GM12878 (cell line): ENCODE data around the gene PERP. TPM values are rescaled to one million over a fixed set of nuclear protein-coding genes. Genes with fewer than 3 reads are reported as not detected.

Source experiments
- ATAC-seq: fragments of 200-7000 bp; cut with Tn5 transposase; 3 replicates; pipeline ENCODE4 v1.9.1; 2020; ENCODE audit warnings: mild to moderate bottlenecking, moderate library complexity
- BruUV-seq: library from RNA; stranded (reverse); fragments of 400-500 nt; replicated peaks from 2 replicates; lab custom pipeline; 2021; lab: Mats Ljungman, UMichigan
- CTCF ChIA-PET: fragments of 300-600 bp; sonication (Branson Sonifier 250); formaldehyde crosslinking; extraction: SDS; loops from one replicate; lab custom pipeline; 2021; ENCODE audit warnings: inconsistent platforms; lab: Yijun Ruan, JAX
- POLR2A ChIA-PET: fragments of 350-600 bp; formaldehyde crosslinking; extraction: SDS; loops from one replicate; lab custom pipeline; 2021; ENCODE audit warnings: inconsistent platforms; lab: Charles Lee
- RAD21 ChIA-PET: fragments of 300-600 bp; sonication (Branson Sonifier 250); formaldehyde crosslinking; loops from one replicate; lab custom pipeline; 2023; ENCODE audit warnings: antibody characterized with exemption; ENCODE audit not compliant: unreplicated experiment; lab: Charles Lee
- SMC1A ChIA-PET: fragments of 300-600 bp; sonication (Branson Sonifier 250); formaldehyde crosslinking; loops from one replicate; lab custom pipeline; 2023; ENCODE audit not compliant: unreplicated experiment, uncharacterized antibody; lab: Charles Lee
- DNase-seq: peaks from one replicate; pipeline ENCODE4 v3.0.0-alpha.2; 2011; ENCODE audit warnings: low read depth, low spot score
- FAIRE-seq: peaks from 3 replicates; lab custom pipeline; 2011; peaks lifted over from hg19 to GRCh38; lab: Jason Lieb, UNC
- H2AFZ ChIP-seq: 2 replicates; pipeline ENCODE4 v1.6.0; 2011; ENCODE audit warnings: low read depth, low read length, control low read depth; ENCODE audit not compliant: control insufficient read depth
- H3K27ac ChIP-seq: 2 replicates; pipeline ENCODE4 v1.5.1; 2011; ENCODE audit warnings: control low read depth; ENCODE audit not compliant: control insufficient read depth, insufficient read depth
- H3K27me3 ChIP-seq, 2 experiments: replicated peaks in 1 of 2; 2 replicates each; pipeline versions ENCODE4 v1.6.0 to v1.6.1; 2011; ENCODE audit warnings: low read length in 1 of 2; ENCODE audit not compliant: control insufficient read depth in 2 of 2, insufficient read depth in 2 of 2
- H3K36me3 ChIP-seq, 2 experiments: 2 replicates each; pipeline ENCODE4 v1.5.1; 2011; ENCODE audit warnings: low read length in 1 of 2; ENCODE audit not compliant: control insufficient read depth in 2 of 2, insufficient read depth in 2 of 2
- H3K4me1 ChIP-seq: 2 replicates; pipeline ENCODE4 v1.6.1; 2011; ENCODE audit warnings: mild to moderate bottlenecking, low read length, moderate library complexity, mixed read lengths; ENCODE audit not compliant: control insufficient read depth, insufficient read depth
- H3K4me2 ChIP-seq: 2 replicates; pipeline ENCODE4 v1.6.0; 2011; ENCODE audit warnings: control low read depth; ENCODE audit not compliant: control insufficient read depth, insufficient read depth
- H3K4me3 ChIP-seq: fragments of 200-600 bp; sonication (generic); 2 replicates; pipeline ENCODE4 v1.5.1; 2016
- H3K79me2 ChIP-seq: 2 replicates; pipeline ENCODE4 v1.6.0; 2011; ENCODE audit warnings: low read length; ENCODE audit not compliant: control insufficient read depth, insufficient read depth
- H3K9ac ChIP-seq: 2 replicates; pipeline ENCODE4 v1.8.0; 2011; ENCODE audit warnings: low read length, control low read depth, mixed read lengths; ENCODE audit not compliant: control insufficient read depth, insufficient read depth
- H3K9me3 ChIP-seq: replicated peaks from 3 replicates; pipeline ENCODE4 v1.5.1; 2011; ENCODE audit warnings: mild to moderate bottlenecking, low read length; ENCODE audit not compliant: control insufficient read depth, insufficient read depth
- H4K20me1 ChIP-seq: 2 replicates; pipeline ENCODE4 v1.6.0; 2011; ENCODE audit not compliant: control insufficient read depth, insufficient read depth
- RAD51 ChIP-seq: fragments of 450-650 bp; IDR thresholded peaks from 2 replicates; pipeline ENCODE4 v1.6.1; 2016; ENCODE audit warnings: moderate library complexity, mild to moderate bottlenecking, inconsistent platforms
- SMC3 ChIP-seq: IDR thresholded peaks from 2 replicates; pipeline ENCODE4 v1.6.1; 2011; ENCODE audit warnings: low read length, improper control_type of control experiment, borderline replicate concordance
- SREBF1 ChIP-seq: IDR thresholded peaks from 2 replicates; pipeline ENCODE4 v1.6.1; 2012; ENCODE audit warnings: mild to moderate bottlenecking, low read length
- ZNF24 ChIP-seq: fragments of 450-650 bp; IDR thresholded peaks from 2 replicates; pipeline ENCODE4 v1.6.1; 2017; ENCODE audit warnings: antibody characterized with exemption, mild to moderate bottlenecking
- ZZZ3 ChIP-seq: IDR thresholded peaks from 2 replicates; pipeline ENCODE4 v1.6.1; 2011; ENCODE audit warnings: low read depth; ENCODE audit not compliant: control insufficient read depth, insufficient read length
- WGBS: methylation state at CpG from one replicate; pipeline ENCODE4 v1.1.6; 2016; ENCODE audit warnings: low lambda C conversion rate; ENCODE audit not compliant: insufficient replicate concordance, insufficient coverage; ENCODE audit errors: missing lambda C conversion rate; 5-methylcytosine and 5-hydroxymethylcytosine counted together
- in situ Hi-C: fragments of 300-500 bp; cut with MboI; formaldehyde crosslinking; loops from 9 replicates; pipeline ENCODE4 v1.14.3; 2018; ENCODE audit warnings: mixed read lengths
- intact Hi-C: fragments of 100-400 bp; cut with micrococcal nuclease; formaldehyde crosslinking; loops from one replicate; pipeline ENCODE4 v1.14.2; 2022; ENCODE audit not compliant: unreplicated experiment
- polyA plus RNA-seq, 11 experiments: library from polyadenylated mRNA; depleted of rRNA in 4 of 11; unstranded in 6 of 11; stranded (reverse) in 5 of 11; fragments of >200 nt; fragmentation: Nextera tagmentation in 4 of 11; fragmentation: Illumina TruSeq in 1 of 11; extraction: Ambion mirVana in 4 of 11; extraction: Trizol in 1 of 11; gene quantifications; 1 replicate in 1 of 11; 2 replicates in 10 of 11; pipeline versions ENCODE4 v1.2.1 to v1.2.3, GENCODE V29; 2011 to 2016; ENCODE audit warnings: inconsistent platforms in 2 of 11, missing spikeins in 2 of 11, low read depth in 1 of 11
- total RNA-seq, 4 experiments: library from RNA; depleted of rRNA in 3 of 4; stranded (reverse); fragments of >200 nt in 3 of 4; fragmentation: Illumina TruSeq in 1 of 4; extraction: Trizol in 1 of 4; gene quantifications; 2 replicates each; pipeline versions ENCODE4 v1.2.1 to v1.2.3, GENCODE V29; 2013 to 2021
- TF ChIP-seq, protein P1 (sequence below), 3 experiments: IDR thresholded peaks in 2 of 3; conservative IDR thresholded peaks in 1 of 3; 2 replicates each; pipeline ENCODE4 v1.5.1; 2011; ENCODE audit warnings: low read depth in 3 of 3, low read length in 3 of 3, mild to moderate bottlenecking in 3 of 3, control low read depth in 2 of 3, moderate library complexity in 2 of 3, inconsistent platforms in 1 of 3, mixed read lengths in 1 of 3; ENCODE audit not compliant: control insufficient read depth in 2 of 3, insufficient read depth in 1 of 3; ENCODE audit errors: extremely low read depth in 1 of 3
- TF ChIP-seq, protein P2 (sequence below): fragments of 450-650 bp; IDR thresholded peaks from 2 replicates; pipeline ENCODE4 v1.6.1; 2016; ENCODE audit warnings: mild to moderate bottlenecking, moderate library complexity, borderline replicate concordance

Gene PERP
- total and polyA plus RNA-seq, 10 of the 15 experiments (the other 5 are each of a cell fraction or from before 2014, with no cell fraction given) = 0.37 to 2.4 (median 0.75) TPM

DNA sequence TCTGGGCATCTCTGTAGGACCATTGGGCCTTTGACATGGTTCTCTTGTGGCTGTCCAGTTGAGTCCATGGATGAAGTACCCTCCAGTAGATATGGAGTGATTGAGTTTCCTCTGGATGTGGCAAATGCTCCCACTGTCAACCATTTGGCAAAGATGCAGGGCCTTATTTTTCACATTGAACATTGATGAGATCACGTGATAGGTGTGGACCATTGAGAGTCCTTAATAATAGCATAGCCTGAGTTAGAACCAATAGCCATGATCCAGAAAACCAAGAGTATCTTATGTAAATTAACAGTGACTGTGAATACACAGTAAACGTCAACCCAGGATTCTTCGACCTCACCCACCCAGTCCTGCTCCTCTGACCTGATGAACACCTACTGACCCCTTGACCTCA, 3.0 kb upstream of the PERP start:
- H3K4me3 ChIP-seq = no peak overlapping the region
- no peak overlapping the region for H3K4me2 ChIP-seq
- RAD21 ChIA-PET = interaction anchor here (2.8 kb wide), 1 partner anchor 108 kb away, joined by 37 read pairs; no protein-coding TSS in a partner anchor
- 29% methylated on average over 3 of the region's 3 CpGs for WGBS
- SMC1A ChIA-PET = interaction anchor here (0.7 to 3.1 kb wide), 3 partner anchors 106 to 404 kb away, joined by 3 to 62 read pairs (median 3); no protein-coding TSS in a partner anchor
- in situ Hi-C loops = loop anchor here (5.0 to 10.0 kb wide), 2 partner anchors 108 to 235 kb away; no protein-coding TSS in a partner anchor
- H3K79me2 ChIP-seq = no peaks in the 10 kb centered on the region
- intact Hi-C loops = no loop called here
- CTCF ChIA-PET = interaction anchor here (2.8 to 3.1 kb wide), 2 partner anchors 106 to 109 kb away, joined by 28 to 31 read pairs; no protein-coding TSS in a partner anchor
- no peaks in the 10 kb centered on the region for H4K20me1 ChIP-seq
- 0 out of 2 replicates have a peak, but pooled peaks cover 5% of the 10 kb centered on the region for H3K4me1 ChIP-seq
- H3K27ac ChIP-seq = no peak overlapping the region
- no peak for FAIRE-seq
- no peak for DNase-seq
- POLR2A ChIA-PET = no interaction called here
- BruUV-seq = no TSS peak
- H3K9me3 ChIP-seq = no peaks in the 10 kb centered on the region
- no peak for ATAC-seq
- H3K27me3 ChIP-seq = peaks cover 2 to 28% of the 10 kb centered on the region in 2 experiments
- H3K36me3 ChIP-seq = no peaks in the 10 kb centered on the region
- no peak for TF ChIP-seq SREBF1
- peak; percentile 41; the same call in 1 of the 2 replicates for TF ChIP-seq RAD51
- no peak overlapping the region for H2AFZ ChIP-seq
- no peak overlapping the region for H3K9ac ChIP-seq

DNA sequence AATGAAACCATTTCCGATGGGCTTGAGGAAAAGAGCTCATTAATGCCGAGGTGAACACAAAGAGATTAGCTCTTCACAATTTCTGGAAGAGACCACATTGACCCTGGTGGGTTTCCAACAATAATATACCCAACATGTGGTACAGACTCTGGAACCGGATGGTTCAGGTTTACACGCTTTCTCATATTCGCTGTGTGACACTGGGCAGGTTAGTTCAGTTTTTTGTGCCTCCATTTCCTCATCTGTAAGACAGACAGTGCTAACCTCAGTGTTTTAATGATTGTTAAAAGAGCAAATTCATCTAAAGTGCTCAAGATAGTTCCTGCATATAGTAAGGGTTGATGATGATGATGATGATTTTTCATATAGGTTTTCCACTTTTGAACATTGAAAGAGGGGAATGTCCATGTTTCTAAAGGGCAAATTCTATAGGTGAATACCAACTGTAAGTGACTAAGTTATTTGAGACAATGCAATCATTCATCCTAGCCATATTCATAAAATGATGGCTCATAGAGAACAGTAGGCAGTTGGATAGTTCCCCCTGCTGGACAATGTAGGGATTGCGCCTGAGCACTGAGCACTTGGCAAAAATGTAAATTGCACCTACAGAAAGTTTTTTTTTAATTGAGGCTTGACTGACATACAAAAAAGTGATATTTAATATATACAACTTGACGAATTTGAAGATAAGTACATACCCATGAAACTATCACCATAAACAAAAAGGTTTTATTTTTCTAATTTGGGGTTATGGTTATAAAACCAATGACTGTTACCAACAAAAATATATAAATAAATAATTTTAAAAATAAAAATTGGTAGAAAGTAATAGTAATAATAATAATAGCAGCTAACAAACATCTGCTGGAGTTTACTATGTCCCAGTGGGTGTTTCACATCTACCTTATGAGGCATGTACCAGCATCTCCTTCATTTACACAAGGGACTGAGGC, 2.1 kb upstream of the PERP start:
- Histone ChIP-seq H2AFZ (no peak overlapping the region), H3K9me3 (no peaks in the 10 kb centered on the region), H3K36me3 (no peaks in the 10 kb centered on the region), H3K4me2 (no peak overlapping the region), H3K4me3 (no peak overlapping the region), H3K27me3 (peaks cover 2 to 31% of the 10 kb centered on the region in 2 experiments), H4K20me1 (no peaks in the 10 kb centered on the region), H3K4me1 (0 out of 2 replicates have a peak, but pooled peaks cover 5% of the 10 kb centered on the region), H3K27ac (no peak overlapping the region), H3K79me2 (no peaks in the 10 kb centered on the region), H3K9ac (no peak overlapping the region)
- CTCF ChIA-PET = interaction anchor here (0.6 to 3.1 kb wide), 22 partner anchors 8 to 405 kb away, joined by 3 to 31 read pairs (median 5); no protein-coding TSS in a partner anchor
- ATAC-seq (peak; percentile 52), DNase-seq (peak; percentile 21), FAIRE-seq (peak; percentile 89)
- in situ Hi-C loops = no loop called here
- RAD21 ChIA-PET = interaction anchor here (0.6 to 2.8 kb wide), 9 partner anchors 8 to 404 kb away, joined by 3 to 37 read pairs (median 4); no protein-coding TSS in a partner anchor
- no TSS peak for BruUV-seq
- SMC1A ChIA-PET = interaction anchor here (0.6 to 3.1 kb wide), 14 partner anchors 9 to 405 kb away, joined by 3 to 62 read pairs (median 3); no protein-coding TSS in a partner anchor
- intact Hi-C loops = loop anchor here (1.0 to 5.0 kb wide), 4 partner anchors 108 to 442 kb away; partner anchors contain the start of gene TNFAIP3
- POLR2A ChIA-PET = no interaction called here
- WGBS = 41% methylated on average over 7 of the region's 7 CpGs
- TF ChIP-seq, protein P1, sequence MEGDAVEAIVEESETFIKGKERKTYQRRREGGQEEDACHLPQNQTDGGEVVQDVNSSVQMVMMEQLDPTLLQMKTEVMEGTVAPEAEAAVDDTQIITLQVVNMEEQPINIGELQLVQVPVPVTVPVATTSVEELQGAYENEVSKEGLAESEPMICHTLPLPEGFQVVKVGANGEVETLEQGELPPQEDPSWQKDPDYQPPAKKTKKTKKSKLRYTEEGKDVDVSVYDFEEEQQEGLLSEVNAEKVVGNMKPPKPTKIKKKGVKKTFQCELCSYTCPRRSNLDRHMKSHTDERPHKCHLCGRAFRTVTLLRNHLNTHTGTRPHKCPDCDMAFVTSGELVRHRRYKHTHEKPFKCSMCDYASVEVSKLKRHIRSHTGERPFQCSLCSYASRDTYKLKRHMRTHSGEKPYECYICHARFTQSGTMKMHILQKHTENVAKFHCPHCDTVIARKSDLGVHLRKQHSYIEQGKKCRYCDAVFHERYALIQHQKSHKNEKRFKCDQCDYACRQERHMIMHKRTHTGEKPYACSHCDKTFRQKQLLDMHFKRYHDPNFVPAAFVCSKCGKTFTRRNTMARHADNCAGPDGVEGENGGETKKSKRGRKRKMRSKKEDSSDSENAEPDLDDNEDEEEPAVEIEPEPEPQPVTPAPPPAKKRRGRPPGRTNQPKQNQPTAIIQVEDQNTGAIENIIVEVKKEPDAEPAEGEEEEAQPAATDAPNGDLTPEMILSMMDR (IDR thresholded peaks at IDR 0.05 in 2 of 3, conservative IDR thresholded peaks at IDR 0.05 in 1 of 3; ENCODE audit: control insufficient read depth in 2 of 3, extremely low read depth in 1 of 3, insufficient read depth in 1 of 3, low read depth in 3 of 3, low read length in 3 of 3) = peak; percentile 84 to 94 (median 91)
- TF ChIP-seq, protein P2, sequence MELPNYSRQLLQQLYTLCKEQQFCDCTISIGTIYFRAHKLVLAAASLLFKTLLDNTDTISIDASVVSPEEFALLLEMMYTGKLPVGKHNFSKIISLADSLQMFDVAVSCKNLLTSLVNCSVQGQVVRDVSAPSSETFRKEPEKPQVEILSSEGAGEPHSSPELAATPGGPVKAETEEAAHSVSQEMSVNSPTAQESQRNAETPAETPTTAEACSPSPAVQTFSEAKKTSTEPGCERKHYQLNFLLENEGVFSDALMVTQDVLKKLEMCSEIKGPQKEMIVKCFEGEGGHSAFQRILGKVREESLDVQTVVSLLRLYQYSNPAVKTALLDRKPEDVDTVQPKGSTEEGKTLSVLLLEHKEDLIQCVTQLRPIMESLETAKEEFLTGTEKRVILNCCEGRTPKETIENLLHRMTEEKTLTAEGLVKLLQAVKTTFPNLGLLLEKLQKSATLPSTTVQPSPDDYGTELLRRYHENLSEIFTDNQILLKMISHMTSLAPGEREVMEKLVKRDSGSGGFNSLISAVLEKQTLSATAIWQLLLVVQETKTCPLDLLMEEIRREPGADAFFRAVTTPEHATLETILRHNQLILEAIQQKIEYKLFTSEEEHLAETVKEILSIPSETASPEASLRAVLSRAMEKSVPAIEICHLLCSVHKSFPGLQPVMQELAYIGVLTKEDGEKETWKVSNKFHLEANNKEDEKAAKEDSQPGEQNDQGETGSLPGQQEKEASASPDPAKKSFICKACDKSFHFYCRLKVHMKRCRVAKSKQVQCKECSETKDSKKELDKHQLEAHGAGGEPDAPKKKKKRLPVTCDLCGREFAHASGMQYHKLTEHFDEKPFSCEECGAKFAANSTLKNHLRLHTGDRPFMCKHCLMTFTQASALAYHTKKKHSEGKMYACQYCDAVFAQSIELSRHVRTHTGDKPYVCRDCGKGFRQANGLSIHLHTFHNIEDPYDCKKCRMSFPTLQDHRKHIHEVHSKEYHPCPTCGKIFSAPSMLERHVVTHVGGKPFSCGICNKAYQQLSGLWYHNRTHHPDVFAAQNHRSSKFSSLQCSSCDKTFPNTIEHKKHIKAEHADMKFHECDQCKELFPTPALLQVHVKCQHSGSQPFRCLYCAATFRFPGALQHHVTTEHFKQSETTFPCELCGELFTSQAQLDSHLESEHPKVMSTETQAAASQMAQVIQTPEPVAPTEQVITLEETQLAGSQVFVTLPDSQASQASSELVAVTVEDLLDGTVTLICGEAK = no peak
- peak; percentile 30; the same call in 1 of the 2 replicates for TF ChIP-seq ZNF24
- peak; percentile 92 for TF ChIP-seq SMC3
- TF ChIP-seq ZZZ3 = no peak
